IMR-90 (cell line): ENCODE results near the gene CAMKMT. TPM values are rescaled to one million over a fixed set of nuclear protein-coding genes. Genes with fewer than 3 reads are reported as not detected.

Source experiments
- ATAC-seq: fragments of 200-7000 bp; cut with Tn5 transposase; 2 replicates; pipeline ENCODE4 v1.9.1; 2020; ENCODE audit warnings: low read depth, mild to moderate bottlenecking, moderate library complexity
- BruUV-seq: library from RNA; stranded (reverse); fragments of 400-500 nt; replicated peaks from 2 replicates; lab custom pipeline; 2021; lab: Mats Ljungman, UMichigan
- CTCF ChIA-PET: fragments of 300-600 bp; formaldehyde crosslinking; extraction: SDS; loops from one replicate; lab custom pipeline; 2021; ENCODE audit warnings: antibody characterized with exemption; lab: Yijun Ruan, JAX
- POLR2A ChIA-PET: fragments of 300-600 bp; sonication (Branson Sonifier 250); formaldehyde crosslinking; loops from one replicate; lab custom pipeline; 2022; ENCODE audit warnings: antibody characterized with exemption; ENCODE audit not compliant: unreplicated experiment; lab: Charles Lee
- DNase-seq: peaks from one replicate; pipeline ENCODE4 v3.0.0; 2013
- H2AFZ ChIP-seq: replicated peaks from 2 replicates; pipeline ENCODE3; 2013; ENCODE audit warnings: low read length, mild to moderate bottlenecking; ENCODE audit not compliant: poor library complexity
- H2AK5ac ChIP-seq: 2 replicates; pipeline ENCODE4 v1.6.1; 2013; ENCODE audit warnings: low read depth, low read length, inconsistent platforms
- H2AK9ac ChIP-seq: replicated peaks from 2 replicates; pipeline ENCODE3; 2013; ENCODE audit warnings: mild to moderate bottlenecking, low read depth, low read length, moderate library complexity; ENCODE audit not compliant: poor library complexity
- H2BK120ac ChIP-seq: 2 replicates; pipeline ENCODE4 v1.6.1; 2013; ENCODE audit warnings: low read depth, low read length, inconsistent platforms
- H2BK15ac ChIP-seq: 3 replicates; pipeline ENCODE4 v1.6.1; 2013; ENCODE audit warnings: low read depth, low read length, inconsistent platforms
- H2BK20ac ChIP-seq: 2 replicates; pipeline ENCODE4 v1.6.1; 2013; ENCODE audit warnings: low read depth, mild to moderate bottlenecking, inconsistent platforms, low read length, moderate library complexity
- H2BK5ac ChIP-seq: 2 replicates; pipeline ENCODE4 v1.6.1; 2013; ENCODE audit warnings: mild to moderate bottlenecking, low read depth, low read length, inconsistent platforms; ENCODE audit not compliant: poor library complexity, severe bottlenecking
- H3K14ac ChIP-seq: replicated peaks from 2 replicates; pipeline ENCODE4 v1.6.1; 2013; ENCODE audit warnings: low read depth, low read length, inconsistent platforms
- H3K18ac ChIP-seq: 2 replicates; pipeline ENCODE4 v1.6.1; 2013; ENCODE audit warnings: low read depth, low read length, control low read depth
- H3K23ac ChIP-seq: 2 replicates; pipeline ENCODE4 v1.6.1; 2013; ENCODE audit warnings: low read depth, low read length, inconsistent platforms
- H3K27ac ChIP-seq: 2 replicates; pipeline ENCODE4 v1.5.1; 2013; ENCODE audit warnings: mild to moderate bottlenecking, control low read depth, low read length; ENCODE audit not compliant: insufficient read depth
- H3K27me3 ChIP-seq: 2 replicates; pipeline ENCODE4 v1.6.1; 2013; ENCODE audit warnings: low read length; ENCODE audit not compliant: control insufficient read depth, insufficient read depth
- H3K36me3 ChIP-seq: 2 replicates; pipeline ENCODE4 v1.6.1; 2013; ENCODE audit warnings: low read length, mixed read lengths; ENCODE audit not compliant: control insufficient read depth, insufficient read depth
- H3K4ac ChIP-seq: 2 replicates; pipeline ENCODE4 v1.6.1; 2013; ENCODE audit warnings: low read depth, low read length, inconsistent platforms
- H3K4me1 ChIP-seq: 2 replicates; pipeline ENCODE4 v1.6.1; 2013; ENCODE audit warnings: low read length, mixed read lengths; ENCODE audit not compliant: control insufficient read depth, insufficient read depth
- H3K4me2 ChIP-seq: 2 replicates; pipeline ENCODE4 v1.6.1; 2013; ENCODE audit warnings: low read depth, mild to moderate bottlenecking, control low read depth, low read length, moderate library complexity
- H3K4me3 ChIP-seq: 2 replicates; pipeline ENCODE4 v1.5.1; 2013; ENCODE audit warnings: low read depth, mild to moderate bottlenecking, control low read depth, low read length, moderate library complexity; ENCODE audit not compliant: insufficient read depth
- H3K56ac ChIP-seq: 2 replicates; pipeline ENCODE4 v1.6.1; 2013; ENCODE audit warnings: low read length, inconsistent platforms; ENCODE audit not compliant: insufficient read depth; ENCODE audit errors: extremely low read depth
- H3K79me1 ChIP-seq, 2 experiments: 2 replicates each; pipeline ENCODE4 v1.6.1; 2013; ENCODE audit warnings: low read length in 2 of 2, inconsistent platforms in 1 of 2, low read depth in 1 of 2
- H3K9ac ChIP-seq: 2 replicates; pipeline ENCODE4 v1.6.1; 2013; ENCODE audit warnings: low read depth, low read length, control low read depth
- H3K9me1 ChIP-seq: 2 replicates; pipeline ENCODE4 v1.6.1; 2013; ENCODE audit warnings: low read length, inconsistent platforms; ENCODE audit not compliant: insufficient read depth
- H3K9me3 ChIP-seq: 2 replicates; pipeline ENCODE4 v1.6.1; 2013; ENCODE audit warnings: low read length; ENCODE audit not compliant: control insufficient read depth, insufficient read depth
- H4K20me1 ChIP-seq: 2 replicates; pipeline ENCODE4 v1.6.1; 2013; ENCODE audit warnings: low read length, inconsistent platforms; ENCODE audit not compliant: insufficient read depth
- H4K5ac ChIP-seq: 2 replicates; pipeline ENCODE4 v1.6.1; 2013; ENCODE audit warnings: mild to moderate bottlenecking, low read depth, low read length, control low read depth
- H4K8ac ChIP-seq, 2 experiments: 2 replicates each; pipeline ENCODE4 v1.6.1; 2013; ENCODE audit warnings: low read depth in 2 of 2, low read length in 2 of 2, control low read depth in 1 of 2, inconsistent platforms in 1 of 2
- H4K91ac ChIP-seq: 2 replicates; pipeline ENCODE4 v1.6.1; 2013; ENCODE audit warnings: low read depth, low read length, inconsistent platforms; ENCODE audit not compliant: insufficient read depth
- BHLHE40 ChIP-seq: fragments of 150-350 bp; IDR thresholded peaks from 2 replicates; pipeline ENCODE4 v1.6.1; 2016; ENCODE audit warnings: mild to moderate bottlenecking, low read depth, low read length
- CHD1 ChIP-seq: IDR thresholded peaks from 2 replicates; pipeline ENCODE4 v1.6.1; 2012; ENCODE audit warnings: low read depth, low read length, improper control_type of control experiment
- FOS ChIP-seq: fragments of 150-350 bp; IDR thresholded peaks from 2 replicates; pipeline ENCODE4 v1.6.1; 2016; ENCODE audit warnings: low read depth, low read length
- MAFK ChIP-seq: IDR thresholded peaks from 2 replicates; pipeline ENCODE4 v1.6.1; 2012; ENCODE audit warnings: low read depth, low read length, improper control_type of control experiment
- MAZ ChIP-seq: IDR thresholded peaks from 2 replicates; pipeline ENCODE4 v1.6.1; 2012; ENCODE audit warnings: low read depth, mild to moderate bottlenecking, low read length, improper control_type of control experiment, moderate library complexity, borderline replicate concordance
- MXI1 ChIP-seq: IDR thresholded peaks from 2 replicates; pipeline ENCODE4 v1.6.1; 2012; ENCODE audit warnings: low read depth, mild to moderate bottlenecking, low read length, moderate library complexity, borderline replicate concordance
- NFE2L2 ChIP-seq: fragments of 150-350 bp; IDR thresholded peaks from 2 replicates; pipeline ENCODE4 v1.6.1; 2016; ENCODE audit warnings: low read depth, mild to moderate bottlenecking, low read length
- RCOR1 ChIP-seq: IDR thresholded peaks from 2 replicates; pipeline ENCODE4 v1.6.1; 2012; ENCODE audit warnings: mild to moderate bottlenecking, low read length, improper control_type of control experiment; ENCODE audit not compliant: insufficient replicate concordance
- WGBS, 2 experiments: methylation state at CpG; one replicate each; pipeline versions ENCODE4 v1.1.5 to v1.1.7; 2013; ENCODE audit warnings: missing lambda C conversion rate in 2 of 2; ENCODE audit not compliant: insufficient read length in 1 of 2; ENCODE audit errors: extremely low coverage in 2 of 2; 5-methylcytosine and 5-hydroxymethylcytosine counted together
- dilution Hi-C: fragments of 300-500 bp; cut with HindIII; formaldehyde crosslinking; loops from one replicate; pipeline ENCODE4 v1.14.3; 2018; ENCODE audit warnings: low sequenced_read_pairs; ENCODE audit not compliant: unreplicated experiment
- in situ Hi-C: fragments of 300-500 bp; cut with MboI; formaldehyde crosslinking; loops from 3 replicates; pipeline ENCODE4 v1.14.3; 2019; ENCODE audit warnings: low sequenced_read_pairs, inconsistent platforms, mixed read lengths
- intact Hi-C: fragments of 100-400 bp; cut with micrococcal nuclease; formaldehyde crosslinking; loops from 2 replicates; pipeline ENCODE4 v1.10.0; 2022
- polyA plus RNA-seq, 3 experiments: library from polyadenylated mRNA; depleted of rRNA; stranded (reverse); fragments of >200 nt; gene quantifications; 2 replicates each; pipeline ENCODE4 v1.2.3, GENCODE V29; 2012; ENCODE audit warnings: low replicate concordance in 1 of 3
- total RNA-seq: library from RNA; depleted of rRNA; stranded (reverse); fragments of >200 nt; gene quantifications from 2 replicates; pipeline ENCODE4 v1.2.3, GENCODE V29; 2012
- TF ChIP-seq, protein P1 (sequence below): fragments of 150-350 bp; IDR thresholded peaks from 2 replicates; pipeline ENCODE4 v1.6.1; 2017; ENCODE audit warnings: mild to moderate bottlenecking, antibody characterized with exemption, low read length, low read depth
- TF ChIP-seq, protein P2 (sequence below): conservative IDR thresholded peaks from 2 replicates; pipeline ENCODE4 v1.5.1; 2012; ENCODE audit warnings: mild to moderate bottlenecking, low read depth, low read length, improper control_type of control experiment

Gene CAMKMT
- total and polyA plus RNA-seq, 2 of the 4 experiments (the other 2 are of a cell fraction): 4.4 to 6.8 TPM

DNA sequence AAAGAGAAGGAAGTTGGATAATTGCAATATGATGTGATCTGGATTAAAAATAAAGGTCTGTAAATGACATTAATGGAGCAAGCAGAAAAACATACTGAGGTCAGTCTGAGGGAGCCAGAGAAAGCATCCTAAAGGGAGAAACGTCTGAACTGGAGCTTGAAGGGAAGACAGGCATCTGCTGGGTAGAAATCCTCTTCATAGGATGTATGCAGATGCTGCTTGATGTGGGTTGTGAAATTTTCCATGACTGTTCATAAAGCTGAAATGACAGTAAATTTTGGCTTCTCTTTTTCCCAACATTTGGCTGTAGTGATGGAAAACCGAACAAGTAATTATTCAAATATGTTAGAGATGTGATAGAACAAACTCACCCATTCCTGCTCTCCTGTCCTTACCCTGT is 287.6 kb downstream of the CAMKMT start:
- H4K91ac ChIP-seq: no peak overlapping the region
- H2AK5ac ChIP-seq: no peak overlapping the region
- ATAC-seq (no peak), DNase-seq (no peak)
- no peaks in the 10 kb centered on the region for H3K9me1 ChIP-seq
- H3K27ac ChIP-seq: no peak overlapping the region
- intact Hi-C loops: no loop called here
- no peak overlapping the region for H3K4me2 ChIP-seq
- H3K9ac ChIP-seq: no peak overlapping the region
- no peak overlapping the region for H3K4me3 ChIP-seq
- dilution Hi-C loops: no loop called here
- no peak overlapping the region for H4K5ac ChIP-seq
- POLR2A ChIA-PET: no interaction called here
- H3K4me1 ChIP-seq: no peaks in the 10 kb centered on the region
- H3K27me3 ChIP-seq: peaks cover 3% of the 10 kb centered on the region; the same call in 1 of the 2 replicates
- no peak overlapping the region for H2BK20ac ChIP-seq
- no peak overlapping the region for H2AFZ ChIP-seq
- no peaks in the 10 kb centered on the region for H4K20me1 ChIP-seq
- no peaks in the 10 kb centered on the region for H3K36me3 ChIP-seq
- no peak overlapping the region for H3K18ac ChIP-seq
- no TSS peak for BruUV-seq
- no peak overlapping the region for H3K23ac ChIP-seq
- no peaks in the 10 kb centered on the region for H3K79me1 ChIP-seq
- CTCF ChIA-PET: no interaction called here
- no peaks in the 10 kb centered on the region for H3K9me3 ChIP-seq
- H3K56ac ChIP-seq: no peak overlapping the region
- in situ Hi-C loops: no loop called here
- no peak overlapping the region for H2BK120ac ChIP-seq
- no peak overlapping the region for H3K4ac ChIP-seq
- H2BK5ac ChIP-seq: no peak overlapping the region
- WGBS, 2 experiments: no CpG with 5 or more reads among the region's 2 CpGs
- H2AK9ac ChIP-seq: no peak overlapping the region
- TF ChIP-seq MAZ (no peak), NFE2L2 (no peak), RCOR1 (no peak), BHLHE40 (no peak), MXI1 (no peak), CHD1 (no peak), FOS (no peak), MAFK (no peak)
- TF ChIP-seq, protein P1, sequence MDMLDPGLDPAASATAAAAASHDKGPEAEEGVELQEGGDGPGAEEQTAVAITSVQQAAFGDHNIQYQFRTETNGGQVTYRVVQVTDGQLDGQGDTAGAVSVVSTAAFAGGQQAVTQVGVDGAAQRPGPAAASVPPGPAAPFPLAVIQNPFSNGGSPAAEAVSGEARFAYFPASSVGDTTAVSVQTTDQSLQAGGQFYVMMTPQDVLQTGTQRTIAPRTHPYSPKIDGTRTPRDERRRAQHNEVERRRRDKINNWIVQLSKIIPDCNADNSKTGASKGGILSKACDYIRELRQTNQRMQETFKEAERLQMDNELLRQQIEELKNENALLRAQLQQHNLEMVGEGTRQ: no peak
- TF ChIP-seq, protein P2, sequence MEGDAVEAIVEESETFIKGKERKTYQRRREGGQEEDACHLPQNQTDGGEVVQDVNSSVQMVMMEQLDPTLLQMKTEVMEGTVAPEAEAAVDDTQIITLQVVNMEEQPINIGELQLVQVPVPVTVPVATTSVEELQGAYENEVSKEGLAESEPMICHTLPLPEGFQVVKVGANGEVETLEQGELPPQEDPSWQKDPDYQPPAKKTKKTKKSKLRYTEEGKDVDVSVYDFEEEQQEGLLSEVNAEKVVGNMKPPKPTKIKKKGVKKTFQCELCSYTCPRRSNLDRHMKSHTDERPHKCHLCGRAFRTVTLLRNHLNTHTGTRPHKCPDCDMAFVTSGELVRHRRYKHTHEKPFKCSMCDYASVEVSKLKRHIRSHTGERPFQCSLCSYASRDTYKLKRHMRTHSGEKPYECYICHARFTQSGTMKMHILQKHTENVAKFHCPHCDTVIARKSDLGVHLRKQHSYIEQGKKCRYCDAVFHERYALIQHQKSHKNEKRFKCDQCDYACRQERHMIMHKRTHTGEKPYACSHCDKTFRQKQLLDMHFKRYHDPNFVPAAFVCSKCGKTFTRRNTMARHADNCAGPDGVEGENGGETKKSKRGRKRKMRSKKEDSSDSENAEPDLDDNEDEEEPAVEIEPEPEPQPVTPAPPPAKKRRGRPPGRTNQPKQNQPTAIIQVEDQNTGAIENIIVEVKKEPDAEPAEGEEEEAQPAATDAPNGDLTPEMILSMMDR: no peak
- H4K8ac ChIP-seq: no peak overlapping the region
- no peak overlapping the region for H3K14ac ChIP-seq
- H2BK15ac ChIP-seq: no peak overlapping the region
